GM18520 (cell line): Measurements from ENCODE around the gene FDXR.

Experiments
- ATAC-seq: cut with Tn5 transposase; IDR thresholded peaks from one replicate; pipeline ENCODE4 v1.9.1; 2021; ENCODE audit not compliant: unreplicated experiment

The FDXR gene

DNA sequence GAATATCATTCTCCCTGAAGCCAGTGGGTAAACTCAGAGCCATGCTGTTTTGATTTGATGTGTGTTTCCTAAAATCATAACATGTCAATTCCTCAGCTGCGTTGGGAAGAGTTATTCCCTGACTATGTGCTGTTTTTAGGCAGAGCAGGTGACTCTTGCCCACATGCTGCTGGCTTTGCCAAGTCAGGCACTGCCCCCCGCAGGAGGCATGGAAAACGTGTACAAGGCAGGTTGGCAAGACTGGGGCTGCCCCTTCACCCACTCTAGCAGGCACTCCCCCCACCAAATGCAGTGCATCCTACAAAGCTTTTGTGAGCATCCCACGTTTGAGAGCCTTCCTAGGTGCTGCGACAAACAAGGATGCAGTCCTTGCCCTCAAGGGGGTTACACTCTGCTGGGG is 58.3 kb downstream of the FDXR start:
- no peak for ATAC-seq
